Measurements from ENCODE around the gene VWF. TPM values are rescaled to one million over a fixed set of nuclear protein-coding genes. Genes with fewer than 3 reads are reported as not detected.

VWF gene
- total and polyA plus RNA-seq, 11 donors: 125 to 503 (median 238) TPM

DNA sequence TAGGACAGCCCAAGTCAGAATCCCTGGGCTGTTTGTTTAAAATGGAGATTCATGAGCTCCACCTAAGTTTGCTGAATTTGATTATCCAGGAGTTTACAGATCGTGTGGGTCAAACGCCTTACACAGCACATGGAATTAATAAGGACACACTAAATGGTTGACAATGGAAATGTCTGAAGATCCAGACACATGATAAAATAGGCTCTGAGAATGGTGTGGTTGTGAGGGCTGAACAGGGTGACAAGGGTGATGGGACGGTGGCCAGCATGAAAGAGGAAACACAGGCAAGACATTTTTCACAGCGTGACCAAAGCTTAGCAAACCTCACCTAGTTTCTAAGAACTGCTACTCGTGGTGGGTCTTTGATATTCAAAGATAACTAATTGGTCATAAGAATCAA, 12.5 kb downstream of the VWF start:
- intact Hi-C loops (cut with DNase I): loop anchor here in 1 of 10 donors (5.0 kb wide), 1 partner anchor 35 kb away; no protein-coding TSS in a partner anchor
- peaks cover 0 to 48% (median 18%) of the 10 kb centered on the region in 12 donors for H3K4me1 ChIP-seq
- ATAC-seq (no peak), DNase-seq (no peak)
- TF ChIP-seq, protein P1, sequence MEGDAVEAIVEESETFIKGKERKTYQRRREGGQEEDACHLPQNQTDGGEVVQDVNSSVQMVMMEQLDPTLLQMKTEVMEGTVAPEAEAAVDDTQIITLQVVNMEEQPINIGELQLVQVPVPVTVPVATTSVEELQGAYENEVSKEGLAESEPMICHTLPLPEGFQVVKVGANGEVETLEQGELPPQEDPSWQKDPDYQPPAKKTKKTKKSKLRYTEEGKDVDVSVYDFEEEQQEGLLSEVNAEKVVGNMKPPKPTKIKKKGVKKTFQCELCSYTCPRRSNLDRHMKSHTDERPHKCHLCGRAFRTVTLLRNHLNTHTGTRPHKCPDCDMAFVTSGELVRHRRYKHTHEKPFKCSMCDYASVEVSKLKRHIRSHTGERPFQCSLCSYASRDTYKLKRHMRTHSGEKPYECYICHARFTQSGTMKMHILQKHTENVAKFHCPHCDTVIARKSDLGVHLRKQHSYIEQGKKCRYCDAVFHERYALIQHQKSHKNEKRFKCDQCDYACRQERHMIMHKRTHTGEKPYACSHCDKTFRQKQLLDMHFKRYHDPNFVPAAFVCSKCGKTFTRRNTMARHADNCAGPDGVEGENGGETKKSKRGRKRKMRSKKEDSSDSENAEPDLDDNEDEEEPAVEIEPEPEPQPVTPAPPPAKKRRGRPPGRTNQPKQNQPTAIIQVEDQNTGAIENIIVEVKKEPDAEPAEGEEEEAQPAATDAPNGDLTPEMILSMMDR (IDR thresholded peaks at IDR 0.05): no peak
- TF ChIP-seq POLR2A (IDR thresholded peaks at IDR 0.05): no peak
- 65 to 69% (median 66%) methylated on average over 5 of the region's 5 CpGs for WGBS, 4 donors
- no peaks in the 10 kb centered on the region for H3K9me3 ChIP-seq
- peak overlapping the region in 5 of 12 donors; percentile 36 to 83 (median 39) for H3K27ac ChIP-seq
- H3K36me3 ChIP-seq: peaks cover 0 to 56% (median 6%) of the 10 kb centered on the region in 9 donors
- H3K27me3 ChIP-seq: no peaks in the 10 kb centered on the region
- no peak overlapping the region for H3K4me3 ChIP-seq

DNA sequence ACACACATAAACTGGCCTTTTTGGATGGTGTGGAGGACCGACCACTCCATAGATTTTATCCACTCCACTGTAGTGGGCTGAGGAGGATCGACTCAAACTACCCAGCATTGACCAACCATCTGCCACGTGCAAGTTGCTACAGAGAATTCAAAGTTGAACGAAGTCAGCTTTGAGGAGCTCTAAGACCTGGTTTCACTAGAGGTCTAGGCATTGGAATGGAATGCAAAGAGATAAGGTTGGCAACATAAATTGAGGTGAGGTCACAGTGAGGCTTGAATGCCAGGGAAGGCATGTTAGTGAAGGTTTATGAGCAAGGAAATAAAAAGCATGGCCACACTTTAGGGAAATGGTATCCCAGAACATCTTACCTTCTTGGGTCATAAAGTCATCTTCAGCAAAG, 14.5 kb downstream of the VWF start:
- no peaks in the 10 kb centered on the region for H3K27me3 ChIP-seq
- no peaks in the 10 kb centered on the region for H3K9me3 ChIP-seq
- DNase-seq (no peak), ATAC-seq (no peak)
- 78 to 88% (median 82%) methylated on average over 4 of the region's 4 CpGs for WGBS, 4 donors
- H3K4me3 ChIP-seq: no peak overlapping the region
- H3K27ac ChIP-seq: peak overlapping the region in 1 of 12 donors; percentile 11
- TF ChIP-seq POLR2A (IDR thresholded peaks at IDR 0.05): no peak
- TF ChIP-seq, protein P1 (IDR thresholded peaks at IDR 0.05): no peak
- H3K36me3 ChIP-seq: peaks cover 0 to 65% (median 6%) of the 10 kb centered on the region in 9 donors
- peaks cover 0 to 32% (median 10%) of the 10 kb centered on the region in 12 donors for H3K4me1 ChIP-seq
- intact Hi-C loops (cut with DNase I): loop anchor here in 1 of 10 donors (5.0 kb wide), 1 partner anchor 33 kb away; no protein-coding TSS in a partner anchor

- Histone ChIP-seq H3K27ac (no peak overlapping the region), H3K4me1 (peaks cover 0 to 9% (median 0%) of the 10 kb centered on the region in 12 donors), H3K4me3 (no peak overlapping the region), H3K36me3 (peaks cover 0 to 76% (median 15%) of the 10 kb centered on the region in 9 donors), H3K27me3 (no peaks in the 10 kb centered on the region), H3K9me3 (no peaks in the 10 kb centered on the region)
- intact Hi-C loops (cut with DNase I): no loop called here
- WGBS, 4 donors: 92 to 97% (median 94%) methylated on average over 3 of the region's 3 CpGs
- ATAC-seq (no peak), DNase-seq (no peak)
- TF ChIP-seq, protein P1 (IDR thresholded peaks at IDR 0.05): no peak
- TF ChIP-seq POLR2A (IDR thresholded peaks at IDR 0.05): no peak
Observed at GRCh38 chr12:6106218-6106617, 18.3 kb downstream of the VWF start.

DNA sequence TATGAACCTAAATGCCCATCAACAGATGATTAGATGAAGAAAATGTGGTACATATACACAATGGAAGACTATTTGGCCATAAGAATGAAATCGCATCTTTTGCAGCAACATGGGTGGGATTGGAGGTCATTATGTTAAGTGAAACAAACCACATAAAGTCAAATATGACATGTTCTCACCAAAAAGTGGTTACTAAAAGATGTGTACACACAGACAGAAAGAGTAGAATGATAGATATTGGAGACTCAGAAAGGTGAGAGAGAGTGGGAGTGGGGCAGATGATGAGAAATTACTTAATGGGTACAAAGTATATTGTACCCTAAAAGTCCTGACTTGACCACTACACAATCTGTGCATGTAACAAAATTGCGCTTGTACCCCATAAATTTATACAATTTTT, 19.6 kb downstream of the VWF start:
- WGBS, 4 donors: 93 to 97% (median 95%) methylated on average over 2 of the region's 2 CpGs
- no peak for TF ChIP-seq POLR2A (IDR thresholded peaks at IDR 0.05)
- TF ChIP-seq, protein P1 (IDR thresholded peaks at IDR 0.05): no peak
- no peaks in the 10 kb centered on the region for H3K27me3 ChIP-seq
- no peaks in the 10 kb centered on the region for H3K9me3 ChIP-seq
- peaks cover 0 to 5% (median 0%) of the 10 kb centered on the region in 12 donors for H3K4me1 ChIP-seq
- no peak overlapping the region for H3K27ac ChIP-seq
- intact Hi-C loops (cut with DNase I): no loop called here
- H3K4me3 ChIP-seq: no peak overlapping the region
- DNase-seq: no peak
- H3K36me3 ChIP-seq: peaks cover 0 to 69% (median 11%) of the 10 kb centered on the region in 9 donors
- ATAC-seq: no peak

All from heart left ventricle (tissue), 16 donors.